ENCODE results near the gene USP37.

DNA sequence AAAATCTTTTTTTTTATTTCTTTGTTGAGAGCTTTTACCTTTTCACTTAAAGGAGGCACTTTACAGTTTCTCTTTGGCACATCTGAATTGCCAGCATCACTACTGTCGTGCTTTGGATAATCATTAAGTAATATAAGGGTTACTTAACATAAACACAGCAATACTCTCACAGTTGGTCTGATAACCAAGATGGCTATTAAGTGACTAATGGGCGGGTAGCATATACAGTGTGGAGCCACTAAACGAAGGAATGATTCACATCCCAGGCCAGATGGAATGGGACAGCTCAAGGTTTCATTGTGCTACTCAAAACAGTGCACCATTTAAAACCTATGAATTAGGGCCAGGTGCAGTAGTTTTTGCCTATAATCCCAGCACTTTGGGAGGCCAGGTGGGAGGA, 28.1 kb downstream of the USP37 start:
- TF ChIP-seq POLR2AphosphoS5 (IDR thresholded peaks at IDR 0.05; ENCODE audit: low read depth, low read length) (no peak), REST (IDR thresholded peaks at IDR 0.05; ENCODE audit: insufficient read depth in 1 of 2, low read depth in 2 of 2, low read length in 2 of 2) (no peak), TAF1 (IDR thresholded peaks at IDR 0.05; ENCODE audit: borderline replicate concordance, insufficient read depth, low read length) (no peak)

Data from PFSK-1 (cell line).